ENCODE data around the gene MYCN. TPM values are rescaled to one million over a fixed set of nuclear protein-coding genes. Genes with fewer than 3 reads are reported as not detected.

MYCN gene
- total RNA-seq, 2 experiments from 2014 or later = not detected

DNA sequence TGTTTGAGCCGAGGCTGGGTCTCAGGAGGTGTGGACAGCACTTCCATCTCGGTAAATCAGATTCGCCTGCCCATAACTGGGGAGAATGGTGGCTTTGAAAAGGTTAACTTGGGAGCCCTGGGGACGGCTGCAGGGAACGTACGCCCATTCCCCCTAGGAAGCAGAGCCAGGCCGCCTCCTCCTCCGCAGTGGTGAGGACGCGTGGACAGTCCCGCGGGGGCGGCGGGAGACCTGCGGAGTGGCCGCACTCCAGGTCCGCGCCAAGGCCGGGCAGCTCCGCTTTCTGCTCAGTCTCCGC, 845 bp upstream of the MYCN start:
- Mint-ChIP-seq H3K36me3 (no peaks in the 10 kb centered on the region), H3K27me3 (peaks cover 69% of the 10 kb centered on the region), H3K27ac (no peak overlapping the region), H3K9me3 (ENCODE audit: low read depth) (no peaks in the 10 kb centered on the region), H3K4me3 (no peak overlapping the region), H3K4me1 (no peaks in the 10 kb centered on the region)
- ATAC-seq (peak; percentile 45), DNase-seq (peak; percentile 43)
- CTCF ChIA-PET = interaction anchor here (0.7 to 3.1 kb wide), 6 partner anchors 9 to 817 kb away, joined by 3 to 12 read pairs (median 4); no protein-coding TSS in a partner anchor

DNA sequence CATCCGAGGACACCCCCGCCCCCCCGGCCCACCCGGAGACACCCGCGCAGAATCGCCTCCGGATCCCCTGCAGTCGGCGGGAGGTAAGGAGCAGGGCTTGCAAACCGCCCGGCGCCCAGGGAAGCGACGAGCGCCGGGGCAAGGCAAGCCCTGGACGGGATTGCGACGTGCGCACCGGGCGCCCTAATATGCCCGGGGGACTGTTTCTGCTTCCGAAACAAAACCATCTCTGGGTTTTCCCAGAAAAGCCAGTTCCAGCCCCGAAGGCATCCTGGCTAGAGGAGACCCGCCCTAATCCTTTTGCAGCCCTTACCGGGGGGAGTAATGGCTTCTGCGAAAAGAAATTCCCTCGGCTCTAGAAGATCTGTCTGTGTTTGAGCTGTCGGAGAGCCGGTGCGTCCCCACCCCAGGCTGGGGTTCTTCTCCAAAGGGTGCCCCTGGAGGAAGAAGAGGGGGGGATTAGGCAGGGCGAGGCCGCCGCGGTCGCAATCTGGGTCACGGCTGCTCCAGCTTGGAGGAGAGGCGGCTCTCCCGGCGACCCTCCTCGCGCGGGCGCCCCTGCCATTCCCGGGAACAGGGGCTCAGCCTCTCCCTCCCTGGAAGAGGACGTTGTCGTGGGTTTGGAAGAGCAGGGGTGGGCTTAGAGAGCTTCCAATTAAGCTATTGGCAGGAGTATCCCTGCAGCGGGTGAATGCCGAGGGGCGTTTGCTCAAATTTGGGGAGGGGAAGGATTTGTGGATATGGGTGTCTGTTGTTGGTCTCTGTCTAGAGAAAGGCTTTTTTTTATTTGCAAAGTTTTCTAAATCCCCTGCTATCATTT, 521 bp downstream of the MYCN start:
- no peaks in the 10 kb centered on the region for H3K9me3 Mint-ChIP-seq (ENCODE audit: low read depth)
- H3K27me3 Mint-ChIP-seq = peaks cover 70% of the 10 kb centered on the region
- CTCF ChIA-PET = interaction anchor here (1.4 to 3.1 kb wide), 2 partner anchors 668 to 672 kb away, joined by 3 to 12 read pairs; no protein-coding TSS in a partner anchor
- H3K4me3 Mint-ChIP-seq = no peak overlapping the region
- no peak overlapping the region for H3K27ac Mint-ChIP-seq
- ATAC-seq (no peak), DNase-seq (no peak)
- no peaks in the 10 kb centered on the region for H3K4me1 Mint-ChIP-seq
- H3K36me3 Mint-ChIP-seq = no peaks in the 10 kb centered on the region

DNA sequence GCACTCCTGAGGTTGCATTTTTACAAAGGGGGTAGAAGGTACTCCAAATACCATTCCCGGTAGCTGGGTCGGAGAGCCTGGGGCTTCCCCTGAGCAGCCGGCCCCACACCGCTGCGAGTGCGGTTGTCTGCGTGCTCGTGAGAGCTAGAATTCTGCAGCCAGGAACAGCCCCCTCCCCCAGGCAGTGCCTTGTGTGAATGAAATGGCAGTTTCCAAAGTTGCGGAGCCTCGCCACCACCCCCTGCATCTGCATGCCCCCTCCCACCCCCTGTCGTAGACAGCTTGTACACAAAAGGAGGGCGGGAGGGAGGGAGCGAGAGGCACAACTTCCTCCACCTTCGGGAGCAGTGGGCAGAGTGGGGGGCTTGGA, 1.1 kb downstream of the MYCN start:
- no peaks in the 10 kb centered on the region for H3K9me3 Mint-ChIP-seq (ENCODE audit: low read depth)
- no peak overlapping the region for H3K4me3 Mint-ChIP-seq
- no peaks in the 10 kb centered on the region for H3K36me3 Mint-ChIP-seq
- peaks cover 69% of the 10 kb centered on the region for H3K27me3 Mint-ChIP-seq
- H3K27ac Mint-ChIP-seq = no peak overlapping the region
- ATAC-seq (no peak), DNase-seq (no peak)
- CTCF ChIA-PET = interaction anchor here (3.1 kb wide), 1 partner anchor 667 kb away, joined by 12 read pairs; no protein-coding TSS in a partner anchor
- no peaks in the 10 kb centered on the region for H3K4me1 Mint-ChIP-seq

DNA sequence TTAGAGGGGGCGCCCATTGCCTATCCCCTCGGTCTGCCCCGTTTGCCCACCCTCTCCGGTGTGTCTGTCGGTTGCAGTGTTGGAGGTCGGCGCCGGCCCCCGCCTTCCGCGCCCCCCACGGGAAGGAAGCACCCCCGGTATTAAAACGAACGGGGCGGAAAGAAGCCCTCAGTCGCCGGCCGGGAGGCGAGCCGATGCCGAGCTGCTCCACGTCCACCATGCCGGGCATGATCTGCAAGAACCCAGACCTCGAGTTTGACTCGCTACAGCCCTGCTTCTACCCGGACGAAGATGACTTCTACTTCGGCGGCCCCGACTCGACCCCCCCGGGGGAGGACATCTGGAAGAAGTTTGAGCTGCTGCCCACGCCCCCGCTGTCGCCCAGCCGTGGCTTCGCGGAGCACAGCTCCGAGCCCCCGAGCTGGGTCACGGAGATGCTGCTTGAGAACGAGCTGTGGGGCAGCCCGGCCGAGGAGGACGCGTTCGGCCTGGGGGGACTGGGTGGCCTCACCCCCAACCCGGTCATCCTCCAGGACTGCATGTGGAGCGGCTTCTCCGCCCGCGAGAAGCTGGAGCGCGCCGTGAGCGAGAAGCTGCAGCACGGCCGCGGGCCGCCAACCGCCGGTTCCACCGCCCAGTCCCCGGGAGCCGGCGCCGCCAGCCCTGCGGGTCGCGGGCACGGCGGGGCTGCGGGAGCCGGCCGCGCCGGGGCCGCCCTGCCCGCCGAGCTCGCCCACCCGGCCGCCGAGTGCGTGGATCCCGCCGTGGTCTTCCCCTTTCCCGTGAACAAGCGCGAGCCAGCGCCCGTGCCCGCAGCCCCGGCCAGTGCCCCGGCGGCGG, 1.7 kb downstream of the MYCN start:
- Mint-ChIP-seq H3K4me1 (no peaks in the 10 kb centered on the region), H3K9me3 (ENCODE audit: low read depth) (no peaks in the 10 kb centered on the region), H3K27me3 (peaks cover 67% of the 10 kb centered on the region), H3K36me3 (no peaks in the 10 kb centered on the region), H3K27ac (no peak overlapping the region), H3K4me3 (no peak overlapping the region)
- CTCF ChIA-PET = interaction anchor here (3.1 kb wide), 1 partner anchor 667 kb away, joined by 12 read pairs; no protein-coding TSS in a partner anchor
- DNase-seq = no peak
- ATAC-seq = peak; percentile 16

DNA sequence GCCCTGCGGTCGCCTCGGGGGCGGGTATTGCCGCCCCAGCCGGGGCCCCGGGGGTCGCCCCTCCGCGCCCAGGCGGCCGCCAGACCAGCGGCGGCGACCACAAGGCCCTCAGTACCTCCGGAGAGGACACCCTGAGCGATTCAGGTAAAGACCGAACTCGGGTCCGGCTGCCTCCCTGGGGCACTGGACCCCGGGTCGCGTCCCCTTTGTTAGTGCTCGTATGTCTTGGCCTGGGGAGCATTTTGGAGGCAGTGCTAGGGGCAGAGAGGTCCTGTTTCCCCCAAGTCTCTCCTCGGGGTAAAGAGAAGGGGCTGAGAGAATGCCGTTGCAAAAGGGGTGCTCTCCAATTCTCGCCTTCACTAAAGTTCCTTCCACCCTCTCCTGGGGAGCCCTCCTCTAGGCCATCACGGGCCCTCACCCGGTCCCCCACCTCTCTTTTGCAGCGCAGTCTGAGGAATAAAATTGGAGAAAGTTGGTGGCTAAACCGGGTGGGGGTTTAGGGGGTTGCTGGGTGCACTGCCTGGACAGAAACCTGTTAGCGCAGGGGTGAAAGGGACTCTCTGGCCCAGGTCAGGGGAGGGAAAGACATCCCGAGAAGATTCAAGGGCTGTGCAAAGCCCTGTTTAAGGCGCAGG, 2.5 kb downstream of the MYCN start:
- ATAC-seq = no peak

DNA sequence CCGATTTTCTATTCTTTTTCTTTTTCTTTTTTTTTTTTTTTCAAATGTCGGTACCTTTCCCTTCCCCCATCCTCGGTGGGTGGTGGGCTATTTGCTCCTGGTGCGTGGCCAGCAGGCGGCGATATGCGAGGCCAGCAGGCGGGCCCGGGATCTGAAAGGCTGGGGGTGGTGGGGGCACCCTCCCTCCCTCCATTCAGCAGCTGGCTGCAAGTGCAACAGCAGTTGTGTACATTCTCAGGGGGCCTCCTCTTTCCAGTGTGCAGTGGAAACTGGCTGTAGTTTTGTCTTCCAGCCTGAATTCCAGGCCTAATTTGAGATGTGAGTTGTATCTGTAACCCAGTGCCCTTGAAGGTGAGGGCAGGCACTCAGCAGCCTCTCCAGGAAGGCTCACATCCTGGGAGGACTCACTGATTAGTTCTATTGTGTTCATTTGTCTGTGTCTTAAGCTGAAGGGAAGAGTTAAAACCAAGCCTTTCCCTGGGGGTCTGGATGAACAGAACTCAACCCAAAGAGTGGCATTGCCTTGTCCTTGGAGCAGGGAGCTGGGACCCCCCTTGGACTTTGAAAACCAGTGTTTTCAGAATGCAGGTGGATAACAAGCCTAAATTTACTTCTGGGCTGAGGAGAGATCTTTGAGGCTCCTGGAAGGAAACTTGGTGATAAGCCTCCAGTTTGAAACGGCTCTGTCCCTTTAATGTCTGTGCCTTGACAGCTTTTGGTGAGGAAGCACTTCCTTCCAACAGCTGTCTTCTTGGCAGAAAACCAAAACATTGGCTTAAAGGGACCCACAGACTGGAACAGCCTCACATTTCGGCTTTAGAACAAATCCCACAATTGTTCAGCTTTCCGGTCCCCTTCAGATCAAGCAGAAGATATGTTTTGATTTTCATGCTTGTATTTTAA, 3.3 kb downstream of the MYCN start:
- no peaks in the 10 kb centered on the region for H3K36me3 Mint-ChIP-seq
- H3K27ac Mint-ChIP-seq = no peak overlapping the region
- no peaks in the 10 kb centered on the region for H3K4me1 Mint-ChIP-seq
- peaks cover 55% of the 10 kb centered on the region for H3K27me3 Mint-ChIP-seq
- CTCF ChIA-PET = no interaction called here
- no peak overlapping the region for H3K4me3 Mint-ChIP-seq
- H3K9me3 Mint-ChIP-seq (ENCODE audit: low read depth) = no peaks in the 10 kb centered on the region
- no peak for ATAC-seq
- no peak for DNase-seq

More for the DNA sequence above, 2.5 kb downstream of the MYCN start:
- Mint-ChIP-seq H3K4me1 (no peaks in the 10 kb centered on the region), H3K4me3 (no peak overlapping the region), H3K27ac (no peak overlapping the region), H3K27me3 (peaks cover 61% of the 10 kb centered on the region), H3K9me3 (ENCODE audit: low read depth) (no peaks in the 10 kb centered on the region), H3K36me3 (no peaks in the 10 kb centered on the region)
- no peak for DNase-seq
- CTCF ChIA-PET = no interaction called here

DNA sequence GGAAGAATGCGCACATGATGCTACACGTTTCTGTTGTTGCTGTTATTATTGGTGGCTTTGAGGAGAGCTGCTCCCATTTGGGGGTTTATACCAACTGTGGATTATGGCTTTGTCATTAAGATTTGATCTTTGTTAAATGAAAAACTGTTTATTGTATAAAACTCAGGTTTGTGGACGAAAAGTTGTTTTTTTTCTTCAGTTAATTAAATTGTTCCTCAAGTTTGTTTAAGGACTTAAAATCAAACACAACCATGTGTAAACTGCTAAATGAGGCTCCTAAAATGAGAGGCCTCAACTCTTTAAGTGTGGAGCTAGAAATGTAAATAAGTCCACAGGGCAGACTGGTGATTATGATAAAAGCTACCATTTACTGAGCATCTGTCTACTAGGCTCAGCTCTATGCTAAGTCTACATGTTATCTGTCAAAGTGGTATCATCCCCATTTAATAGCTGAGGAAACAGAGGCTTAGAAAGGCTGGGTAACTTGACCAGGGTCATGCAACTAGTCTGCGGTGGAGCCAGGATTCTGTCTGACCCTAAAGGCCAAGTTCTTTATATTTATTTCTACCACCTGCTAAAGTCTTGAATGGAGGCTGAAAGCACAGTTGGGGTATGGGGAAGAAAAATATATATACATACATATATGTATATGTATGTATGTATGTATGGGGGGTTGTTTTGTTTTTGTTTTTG, 4.1 kb downstream of the MYCN start:
- no peak overlapping the region for H3K27ac Mint-ChIP-seq

DNA sequence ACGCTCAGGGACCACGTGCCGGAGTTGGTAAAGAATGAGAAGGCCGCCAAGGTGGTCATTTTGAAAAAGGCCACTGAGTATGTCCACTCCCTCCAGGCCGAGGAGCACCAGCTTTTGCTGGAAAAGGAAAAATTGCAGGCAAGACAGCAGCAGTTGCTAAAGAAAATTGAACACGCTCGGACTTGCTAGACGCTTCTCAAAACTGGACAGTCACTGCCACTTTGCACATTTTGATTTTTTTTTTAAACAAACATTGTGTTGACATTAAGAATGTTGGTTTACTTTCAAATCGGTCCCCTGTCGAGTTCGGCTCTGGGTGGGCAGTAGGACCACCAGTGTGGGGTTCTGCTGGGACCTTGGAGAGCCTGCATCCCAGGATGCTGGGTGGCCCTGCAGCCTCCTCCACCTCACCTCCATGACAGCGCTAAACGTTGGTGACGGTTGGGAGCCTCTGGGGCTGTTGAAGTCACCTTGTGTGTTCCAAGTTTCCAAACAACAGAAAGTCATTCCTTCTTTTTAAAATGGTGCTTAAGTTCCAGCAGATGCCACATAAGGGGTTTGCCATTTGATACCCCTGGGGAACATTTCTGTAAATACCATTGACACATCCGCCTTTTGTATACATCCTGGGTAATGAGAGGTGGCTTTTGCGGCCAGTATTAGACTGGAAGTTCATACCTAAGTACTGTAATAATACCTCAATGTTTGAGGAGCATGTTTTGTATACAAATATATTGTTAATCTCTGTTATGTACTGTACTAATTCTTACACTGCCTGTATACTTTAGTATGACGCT, 5.8 kb downstream of the MYCN start:
- Mint-ChIP-seq H3K27ac (no peak overlapping the region), H3K9me3 (ENCODE audit: low read depth) (no peaks in the 10 kb centered on the region), H3K4me1 (no peaks in the 10 kb centered on the region), H3K27me3 (peaks cover 32% of the 10 kb centered on the region), H3K4me3 (no peak overlapping the region), H3K36me3 (no peaks in the 10 kb centered on the region)
- CTCF ChIA-PET = no interaction called here
- ATAC-seq (no peak), DNase-seq (no peak)

More for the DNA sequence above, 4.1 kb downstream of the MYCN start:
- H3K27me3 Mint-ChIP-seq = peaks cover 46% of the 10 kb centered on the region
- H3K4me3 Mint-ChIP-seq = no peak overlapping the region
- CTCF ChIA-PET = no interaction called here
- DNase-seq (no peak), ATAC-seq (no peak)
- H3K36me3 Mint-ChIP-seq = no peaks in the 10 kb centered on the region
- no peaks in the 10 kb centered on the region for H3K4me1 Mint-ChIP-seq
- no peaks in the 10 kb centered on the region for H3K9me3 Mint-ChIP-seq (ENCODE audit: low read depth)

DNA sequence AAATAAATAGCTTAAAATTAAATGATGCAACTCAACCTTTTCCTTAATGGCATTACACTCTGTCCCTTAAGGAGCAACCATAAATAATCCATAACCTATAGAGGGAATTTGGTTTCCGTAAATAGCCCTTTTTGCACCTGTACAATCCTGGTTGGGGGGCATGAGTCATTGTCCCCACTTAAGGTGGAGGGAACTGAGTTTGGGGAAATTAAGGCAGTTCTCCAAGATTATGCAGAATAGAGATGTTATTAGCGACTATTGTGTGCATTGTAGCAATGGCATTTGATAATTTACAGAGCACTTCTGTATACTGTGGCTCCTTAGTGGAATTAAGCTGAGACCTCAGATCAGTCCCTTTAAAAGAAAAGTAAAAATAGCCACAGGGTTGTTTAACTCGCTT, 6.6 kb downstream of the MYCN start:
- DNase-seq (no peak), ATAC-seq (no peak)
- CTCF ChIA-PET = no interaction called here
- no peaks in the 10 kb centered on the region for H3K36me3 Mint-ChIP-seq
- H3K27me3 Mint-ChIP-seq = peaks cover 25% of the 10 kb centered on the region
- H3K27ac Mint-ChIP-seq = no peak overlapping the region
- no peaks in the 10 kb centered on the region for H3K9me3 Mint-ChIP-seq (ENCODE audit: low read depth)
- H3K4me1 Mint-ChIP-seq = no peaks in the 10 kb centered on the region
- no peak overlapping the region for H3K4me3 Mint-ChIP-seq

DNA sequence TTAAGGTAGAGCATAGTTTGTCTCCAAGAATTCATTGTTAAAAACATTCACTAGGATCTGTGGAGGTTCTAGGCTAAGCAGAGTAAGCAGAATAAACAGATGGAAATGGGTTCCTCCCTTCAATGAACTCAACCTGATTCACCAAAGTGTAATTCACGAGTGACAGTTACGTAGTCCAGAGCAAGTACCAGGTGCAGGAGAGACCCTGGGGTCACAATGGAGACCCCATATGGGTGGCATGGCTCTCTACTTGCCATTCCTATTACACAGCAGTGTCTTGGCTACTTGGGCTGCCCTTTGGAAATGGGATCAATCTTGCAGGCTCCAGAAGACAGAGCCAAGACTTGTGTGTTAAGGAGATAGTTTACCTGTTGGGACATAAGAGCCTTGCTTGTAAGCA, 7.1 kb downstream of the MYCN start:
- ATAC-seq (no peak), DNase-seq (no peak)
- Mint-ChIP-seq H3K9me3 (ENCODE audit: low read depth) (no peaks in the 10 kb centered on the region), H3K36me3 (no peaks in the 10 kb centered on the region), H3K4me3 (no peak overlapping the region), H3K27me3 (peaks cover 24% of the 10 kb centered on the region), H3K4me1 (no peaks in the 10 kb centered on the region), H3K27ac (no peak overlapping the region)
- CTCF ChIA-PET = no interaction called here

DNA sequence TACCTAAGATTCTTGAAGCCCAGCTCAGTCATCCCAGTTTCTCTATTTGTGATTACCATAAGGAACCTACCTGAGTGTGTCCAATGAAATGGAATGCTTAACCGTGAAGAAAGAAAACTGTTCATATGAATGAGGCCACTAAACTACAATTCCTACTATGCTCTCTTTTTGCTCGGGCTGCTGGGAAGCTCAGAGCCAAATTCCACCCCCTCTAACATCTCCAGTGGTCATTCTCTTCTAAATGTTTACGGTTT, 8.3 kb downstream of the MYCN start:
- no peaks in the 10 kb centered on the region for H3K4me1 Mint-ChIP-seq
- peaks cover 14% of the 10 kb centered on the region for H3K27me3 Mint-ChIP-seq
- CTCF ChIA-PET = no interaction called here
- H3K27ac Mint-ChIP-seq = no peak overlapping the region
- H3K4me3 Mint-ChIP-seq = no peak overlapping the region
- ATAC-seq (no peak), DNase-seq (no peak)
- no peaks in the 10 kb centered on the region for H3K9me3 Mint-ChIP-seq (ENCODE audit: low read depth)
- H3K36me3 Mint-ChIP-seq = no peaks in the 10 kb centered on the region

DNA sequence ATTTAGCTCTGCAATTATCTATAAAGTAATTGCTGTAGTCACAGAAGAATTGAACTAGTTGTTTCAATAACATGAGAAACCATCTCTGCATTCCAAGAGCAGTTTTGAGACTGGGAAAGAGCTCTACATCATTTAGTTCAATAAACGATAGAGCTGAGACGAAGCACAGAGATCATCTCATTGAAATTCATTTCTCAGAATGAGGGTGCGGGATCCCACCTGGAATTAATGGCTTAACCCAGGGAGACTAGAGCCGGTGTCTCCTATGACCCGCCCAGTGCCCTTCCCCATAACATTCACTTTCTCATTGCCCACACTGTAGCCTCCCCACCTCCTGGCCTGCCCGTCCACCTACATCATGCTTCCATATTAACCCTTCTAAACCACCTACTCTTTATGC, 8.8 kb downstream of the MYCN start:
- Mint-ChIP-seq H3K27me3 (peaks cover 9% of the 10 kb centered on the region), H3K27ac (no peak overlapping the region), H3K4me3 (no peak overlapping the region), H3K36me3 (no peaks in the 10 kb centered on the region), H3K4me1 (no peaks in the 10 kb centered on the region), H3K9me3 (ENCODE audit: low read depth) (no peaks in the 10 kb centered on the region)
- DNase-seq (no peak), ATAC-seq (no peak)
- CTCF ChIA-PET = no interaction called here

All from activated CD8-positive, alpha-beta memory T cell treated with anti-CD3 and anti-CD28 coated beads, Interleukin-2, amount 10 ng/mL, durations not matched to agents 7 days and 5 days (primary cell).